ENCODE data around the gene RTBDN.

RTBDN gene

DNA sequence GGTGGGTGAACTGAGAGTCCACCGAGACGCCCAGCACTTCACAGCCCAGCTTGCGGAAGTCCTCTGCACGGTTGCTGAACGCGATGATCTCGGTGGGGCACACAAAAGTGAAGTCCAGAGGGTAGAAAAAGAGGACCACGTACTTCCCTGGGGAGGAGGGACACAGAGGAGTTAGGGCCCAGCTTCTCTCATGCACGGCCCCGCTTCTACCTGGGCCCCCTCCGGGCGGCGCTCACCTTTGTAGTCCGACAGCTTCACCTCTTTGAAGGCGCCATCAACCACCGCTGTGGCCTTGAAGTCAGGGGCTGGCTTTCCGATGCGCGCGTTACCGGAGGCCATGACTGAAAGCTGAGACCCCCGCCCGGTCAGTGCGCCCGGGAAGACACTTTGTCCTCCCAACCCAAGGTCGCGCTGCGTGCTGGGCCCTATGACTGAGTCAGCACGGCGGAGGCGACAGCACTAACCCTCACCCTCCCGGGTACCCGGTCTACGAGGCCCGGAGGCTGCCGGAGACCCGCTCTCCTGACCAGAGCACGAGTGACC, 33.4 kb downstream of the RTBDN start:
- TF ChIP-seq, protein P1, sequence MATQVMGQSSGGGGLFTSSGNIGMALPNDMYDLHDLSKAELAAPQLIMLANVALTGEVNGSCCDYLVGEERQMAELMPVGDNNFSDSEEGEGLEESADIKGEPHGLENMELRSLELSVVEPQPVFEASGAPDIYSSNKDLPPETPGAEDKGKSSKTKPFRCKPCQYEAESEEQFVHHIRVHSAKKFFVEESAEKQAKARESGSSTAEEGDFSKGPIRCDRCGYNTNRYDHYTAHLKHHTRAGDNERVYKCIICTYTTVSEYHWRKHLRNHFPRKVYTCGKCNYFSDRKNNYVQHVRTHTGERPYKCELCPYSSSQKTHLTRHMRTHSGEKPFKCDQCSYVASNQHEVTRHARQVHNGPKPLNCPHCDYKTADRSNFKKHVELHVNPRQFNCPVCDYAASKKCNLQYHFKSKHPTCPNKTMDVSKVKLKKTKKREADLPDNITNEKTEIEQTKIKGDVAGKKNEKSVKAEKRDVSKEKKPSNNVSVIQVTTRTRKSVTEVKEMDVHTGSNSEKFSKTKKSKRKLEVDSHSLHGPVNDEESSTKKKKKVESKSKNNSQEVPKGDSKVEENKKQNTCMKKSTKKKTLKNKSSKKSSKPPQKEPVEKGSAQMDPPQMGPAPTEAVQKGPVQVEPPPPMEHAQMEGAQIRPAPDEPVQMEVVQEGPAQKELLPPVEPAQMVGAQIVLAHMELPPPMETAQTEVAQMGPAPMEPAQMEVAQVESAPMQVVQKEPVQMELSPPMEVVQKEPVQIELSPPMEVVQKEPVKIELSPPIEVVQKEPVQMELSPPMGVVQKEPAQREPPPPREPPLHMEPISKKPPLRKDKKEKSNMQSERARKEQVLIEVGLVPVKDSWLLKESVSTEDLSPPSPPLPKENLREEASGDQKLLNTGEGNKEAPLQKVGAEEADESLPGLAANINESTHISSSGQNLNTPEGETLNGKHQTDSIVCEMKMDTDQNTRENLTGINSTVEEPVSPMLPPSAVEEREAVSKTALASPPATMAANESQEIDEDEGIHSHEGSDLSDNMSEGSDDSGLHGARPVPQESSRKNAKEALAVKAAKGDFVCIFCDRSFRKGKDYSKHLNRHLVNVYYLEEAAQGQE (IDR thresholded peaks at IDR 0.05; ENCODE audit: insufficient read depth in 1 of 2, low read depth in 2 of 2, low read length in 2 of 2): no peak
- TF ChIP-seq TAF1 (IDR thresholded peaks at IDR 0.05; ENCODE audit: borderline replicate concordance, insufficient read depth, low read length) (no peak), FOXP2 (optimal IDR thresholded peaks at IDR 0.05; ENCODE audit: borderline replicate concordance, extremely low read depth, extremely low read length, insufficient read depth) (no peak), POLR2AphosphoS5 (IDR thresholded peaks at IDR 0.05; ENCODE audit: low read depth, low read length) (no peak), SIN3A (IDR thresholded peaks at IDR 0.05; ENCODE audit: borderline replicate concordance, insufficient read depth, low read length) (no peak)

DNA sequence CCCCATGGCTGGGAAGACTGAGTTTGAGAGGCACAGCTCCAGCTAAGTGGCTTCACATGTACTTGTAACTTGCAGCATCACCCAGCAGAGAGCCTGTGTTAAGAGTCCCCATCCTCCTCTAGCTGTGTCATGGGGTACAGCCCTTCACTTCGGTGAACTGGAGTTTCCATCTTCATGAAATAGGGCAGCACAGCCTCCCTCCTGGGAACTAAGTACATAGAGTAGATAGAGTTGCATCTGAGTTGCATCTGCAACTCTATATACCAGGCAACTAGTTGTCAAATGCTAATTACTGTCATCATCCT, 34.0 kb downstream of the RTBDN start:
- TF ChIP-seq FOXP2 (optimal IDR thresholded peaks at IDR 0.05; ENCODE audit: borderline replicate concordance, extremely low read depth, extremely low read length, insufficient read depth): no peak

DNA sequence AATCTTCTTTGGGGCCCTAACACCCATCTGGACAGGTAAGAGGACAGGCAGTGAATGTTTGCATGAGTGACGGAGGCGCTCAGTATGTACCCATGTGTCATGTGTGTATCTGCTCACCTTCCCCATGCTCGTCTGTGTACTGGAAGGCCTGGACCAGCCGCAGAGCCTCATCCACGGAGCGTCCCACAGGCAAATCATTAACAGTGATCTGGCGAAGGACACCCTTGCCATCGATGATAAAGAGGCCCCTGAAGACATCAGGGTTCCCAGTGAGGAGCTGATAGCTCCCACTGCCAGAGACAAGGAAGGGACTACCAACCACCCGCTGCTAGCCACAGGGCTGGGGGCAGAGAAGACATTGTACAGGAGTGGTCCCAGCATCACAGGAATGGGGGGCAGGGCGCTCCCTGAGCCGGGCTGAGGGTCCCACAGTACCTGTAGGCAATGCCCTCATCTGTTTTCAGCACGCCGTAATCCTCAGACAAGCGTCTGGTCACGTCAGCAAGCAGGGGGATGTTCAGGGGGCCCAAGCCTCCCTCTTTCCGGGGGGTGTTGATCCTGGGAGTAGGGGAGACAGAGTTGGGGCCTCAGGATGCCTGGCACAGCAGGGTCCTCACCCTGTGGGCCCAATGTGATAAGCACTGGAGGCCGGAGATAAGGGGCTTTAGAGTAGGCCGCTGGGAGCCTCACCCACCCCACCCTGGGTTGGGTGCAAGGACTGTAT, 34.5 kb downstream of the RTBDN start:
- TF ChIP-seq SIN3A (IDR thresholded peaks at IDR 0.05; ENCODE audit: borderline replicate concordance, insufficient read depth, low read length) (no peak), TAF1 (IDR thresholded peaks at IDR 0.05; ENCODE audit: borderline replicate concordance, insufficient read depth, low read length) (no peak), FOXP2 (optimal IDR thresholded peaks at IDR 0.05; ENCODE audit: borderline replicate concordance, extremely low read depth, extremely low read length, insufficient read depth) (no peak), POLR2AphosphoS5 (IDR thresholded peaks at IDR 0.05; ENCODE audit: low read depth, low read length) (no peak)
- TF ChIP-seq, protein P1 (IDR thresholded peaks at IDR 0.05; ENCODE audit: insufficient read depth in 1 of 2, low read depth in 2 of 2, low read length in 2 of 2): no peak

DNA sequence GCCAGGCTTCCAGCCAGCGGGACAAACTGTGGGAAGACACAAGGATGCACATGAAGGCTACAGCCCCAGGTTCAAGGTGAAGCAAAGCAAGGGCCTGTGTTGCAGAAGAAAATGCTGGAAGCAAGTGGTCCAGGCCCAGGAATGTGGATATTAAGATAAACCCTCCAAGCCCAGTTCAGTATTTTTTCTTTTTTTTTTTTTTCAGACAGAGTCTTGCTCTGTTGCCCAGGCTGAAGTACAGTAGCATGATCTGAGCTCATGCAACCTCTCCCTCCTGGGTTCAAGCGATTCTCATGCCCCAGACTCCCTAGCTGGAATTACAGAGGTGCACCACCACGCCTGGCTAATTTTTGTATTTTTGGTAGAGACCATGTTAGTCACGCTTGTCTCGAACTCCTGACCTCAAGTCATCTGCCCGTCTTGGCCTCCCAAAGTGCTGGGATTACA, 37.2 kb downstream of the RTBDN start:
- TF ChIP-seq FOXP2 (optimal IDR thresholded peaks at IDR 0.05; ENCODE audit: borderline replicate concordance, extremely low read depth, extremely low read length, insufficient read depth) (no peak), TAF1 (IDR thresholded peaks at IDR 0.05; ENCODE audit: borderline replicate concordance, insufficient read depth, low read length) (no peak), SIN3A (IDR thresholded peaks at IDR 0.05; ENCODE audit: borderline replicate concordance, insufficient read depth, low read length) (no peak), POLR2AphosphoS5 (IDR thresholded peaks at IDR 0.05; ENCODE audit: low read depth, low read length) (no peak)
- TF ChIP-seq, protein P1 (IDR thresholded peaks at IDR 0.05; ENCODE audit: insufficient read depth in 1 of 2, low read depth in 2 of 2, low read length in 2 of 2): no peak

DNA sequence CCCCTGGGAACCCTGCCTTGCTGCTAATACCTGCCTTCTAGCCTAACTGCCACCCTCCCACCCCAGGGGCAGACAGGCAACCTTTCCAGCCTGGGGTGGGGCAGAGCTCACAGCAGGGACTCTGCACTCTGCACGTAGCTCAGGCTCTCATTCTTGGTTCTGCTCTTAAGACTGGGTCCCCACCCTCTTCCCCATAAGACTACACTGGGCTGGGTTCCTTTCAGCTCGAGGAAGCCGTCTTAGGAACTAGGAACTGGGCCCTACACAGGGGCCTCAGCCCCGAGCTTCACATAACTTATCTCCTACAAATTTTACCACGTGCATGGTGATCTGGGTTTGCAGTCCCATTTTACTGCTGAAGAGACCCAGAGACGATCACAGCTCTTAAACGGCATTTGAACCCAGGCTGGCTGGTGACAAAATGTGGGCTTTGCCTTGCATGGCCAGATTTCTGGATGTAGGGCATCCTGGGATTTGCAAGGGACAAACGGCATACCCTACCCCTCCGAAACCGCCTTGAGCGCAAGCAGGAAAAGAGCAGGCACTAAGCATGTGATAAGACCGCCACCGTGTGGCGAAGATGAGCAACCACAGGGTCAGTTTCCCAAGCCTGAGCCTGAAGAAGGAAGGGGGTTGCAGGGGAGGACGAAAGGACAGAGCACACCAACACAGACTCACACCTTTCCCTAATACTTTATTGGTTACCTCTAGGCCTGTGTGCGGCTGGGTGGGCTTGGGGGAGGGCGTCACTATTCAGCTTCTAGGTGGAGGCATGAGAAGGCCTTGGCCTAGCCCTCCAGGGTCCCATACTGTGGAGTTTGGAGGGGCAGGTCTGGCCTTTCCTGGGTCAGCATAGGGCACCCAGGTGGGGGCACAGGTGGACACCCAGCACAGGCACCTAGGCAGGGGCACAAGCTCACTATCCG, 38.0 kb downstream of the RTBDN start:
- TF ChIP-seq TAF1 (IDR thresholded peaks at IDR 0.05; ENCODE audit: borderline replicate concordance, insufficient read depth, low read length) (no peak), SIN3A (IDR thresholded peaks at IDR 0.05; ENCODE audit: borderline replicate concordance, insufficient read depth, low read length) (no peak), POLR2AphosphoS5 (IDR thresholded peaks at IDR 0.05; ENCODE audit: low read depth, low read length) (no peak; the same call in 1 of the 2 replicates), FOXP2 (optimal IDR thresholded peaks at IDR 0.05; ENCODE audit: borderline replicate concordance, extremely low read depth, extremely low read length, insufficient read depth) (peak; percentile 68)
- TF ChIP-seq, protein P1 (IDR thresholded peaks at IDR 0.05; ENCODE audit: insufficient read depth in 1 of 2, low read depth in 2 of 2, low read length in 2 of 2): 0 out of 4 replicates have a peak, but pooled peaks of 1 of the 2 experiments have one; percentile 4

Measured in PFSK-1 (cell line).